HCT116 (cell line): Measurements from ENCODE around the gene MACROH2A1. TPM values are rescaled to one million over a fixed set of nuclear protein-coding genes. Genes with fewer than 3 reads are reported as not detected.

Experiments used
- ATAC-seq: fragments of 200-7000 bp; cut with Tn5 transposase; 2 replicates; pipeline ENCODE4 v1.9.1; 2020; ENCODE audit warnings: mild to moderate bottlenecking, moderate library complexity
- BruUV-seq: library from RNA; stranded (reverse); fragments of 400-500 nt; replicated peaks from 2 replicates; lab custom pipeline; 2021; lab: Mats Ljungman, UMichigan
- CTCF ChIA-PET: fragments of 300-600 bp; sonication (Branson Sonifier 250); formaldehyde crosslinking; loops from one replicate; lab custom pipeline; 2021; ENCODE audit warnings: antibody characterized with exemption; lab: Charles Lee
- POLR2A ChIA-PET: fragments of 300-600, 350-600 bp; sonication (Branson Sonifier 250); formaldehyde crosslinking; loops from one replicate; lab custom pipeline; 2021; ENCODE audit warnings: antibody characterized with exemption; lab: Charles Lee
- RAD21 ChIA-PET, 2 experiments: fragments of 300-600 bp; sonication (Branson Sonifier 250); formaldehyde crosslinking; loops; one replicate each; lab custom pipeline; 2023; ENCODE audit warnings: low total read pairs in 2 of 2; ENCODE audit not compliant: uncharacterized antibody in 2 of 2, unreplicated experiment in 2 of 2, low non-redundant PET in 1 of 2; lab: Charles Lee
- DNase-seq: peaks from one replicate; pipeline ENCODE4 v3.0.0-alpha.2; 2010; ENCODE audit warnings: low read depth, low spot score
- H2AFZ ChIP-seq: fragments of 200-600 bp; shearing (Covaris generic), sonication (generic); 2 replicates; pipeline ENCODE4 v1.6.1; 2017; ENCODE audit warnings: low read depth, mixed run types, mixed read lengths, antibody characterized with exemption, low read length; ENCODE audit not compliant: poor library complexity, severe bottlenecking
- H3K27ac ChIP-seq: 2 replicates; pipeline ENCODE4 v1.5.1; 2012; ENCODE audit warnings: low read depth, low read length
- H3K27me3 ChIP-seq: fragments of 200-600 bp; sonication (generic); 2 replicates; pipeline ENCODE4 v1.6.1; 2016; ENCODE audit warnings: mixed run types, low read length, mixed read lengths; ENCODE audit not compliant: insufficient read depth
- H3K36me3 ChIP-seq, 2 experiments: fragments of 200-500 bp in 1 of 2; fragments of 200-600 bp in 1 of 2; sonication (Bioruptor generic) in 1 of 2; sonication (generic) in 1 of 2; 2 replicates each; pipeline versions ENCODE4 v1.5.1 to v1.6.1; 2014 to 2016; ENCODE audit warnings: low read length in 2 of 2, inconsistent platforms in 1 of 2, mixed read lengths in 1 of 2, mixed run types in 1 of 2; ENCODE audit not compliant: insufficient read depth in 2 of 2, control insufficient read depth in 1 of 2
- H3K4me1 ChIP-seq, 2 experiments: fragments of 200-600 bp in 1 of 2; sonication (generic) in 1 of 2; 2 replicates each; pipeline versions ENCODE4 v1.5.1 to v1.6.1; 2012 to 2017; ENCODE audit warnings: low read length in 2 of 2, inconsistent platforms in 1 of 2, mild to moderate bottlenecking in 1 of 2, mixed read lengths in 1 of 2, mixed run types in 1 of 2, moderate library complexity in 1 of 2; ENCODE audit not compliant: insufficient read depth in 2 of 2, control insufficient read depth in 1 of 2
- H3K4me2 ChIP-seq: fragments of 200-600 bp; sonication (generic); 2 replicates; pipeline ENCODE4 v1.6.1; 2017; ENCODE audit warnings: mixed run types, low read length, mixed read lengths
- H3K4me3 ChIP-seq, 2 experiments: fragments of 200-600 bp in 1 of 2; sonication (generic) in 1 of 2; replicated peaks in 1 of 2; 2 replicates each; pipeline ENCODE4 v1.5.1; 2011 to 2016; ENCODE audit warnings: low read length in 2 of 2, control low read depth in 1 of 2, low read depth in 1 of 2, mild to moderate bottlenecking in 1 of 2, mixed read lengths in 1 of 2, mixed run types in 1 of 2
- H3K79me2 ChIP-seq: fragments of 200-600 bp; sonication (generic); 2 replicates; pipeline ENCODE4 v1.6.1; 2017; ENCODE audit warnings: mild to moderate bottlenecking, mixed run types, low read length, moderate library complexity, mixed read lengths; ENCODE audit not compliant: insufficient read depth
- H3K9ac ChIP-seq: fragments of 200-600 bp; sonication (generic); 2 replicates; pipeline ENCODE4 v1.6.1; 2016; ENCODE audit warnings: low read length, mixed read lengths
- H3K9me2 ChIP-seq: fragments of 200-600 bp; sonication (generic), shearing (Covaris generic); 2 replicates; pipeline ENCODE4 v1.6.1; 2017; ENCODE audit warnings: mixed run types, mild to moderate bottlenecking, moderate library complexity; ENCODE audit not compliant: insufficient read depth
- H3K9me3 ChIP-seq, 2 experiments: fragments of 200-500 bp in 1 of 2; fragments of 200-600 bp in 1 of 2; sonication (Bioruptor generic) in 1 of 2; sonication (generic) in 1 of 2; 2 replicates each; pipeline ENCODE4 v1.6.1; 2014 to 2017; ENCODE audit warnings: low read length in 2 of 2, mixed read lengths in 2 of 2, inconsistent platforms in 1 of 2, low read depth in 1 of 2, mild to moderate bottlenecking in 1 of 2, mixed run types in 1 of 2, moderate library complexity in 1 of 2; ENCODE audit not compliant: control insufficient read depth in 1 of 2, insufficient read depth in 1 of 2
- H4K20me1 ChIP-seq: fragments of 200-600 bp; sonication (generic), shearing (Covaris generic); 2 replicates; pipeline ENCODE4 v1.6.1; 2017; ENCODE audit warnings: mixed run types, mild to moderate bottlenecking, moderate library complexity; ENCODE audit not compliant: insufficient read depth
- CBX3 ChIP-seq: IDR thresholded peaks from 2 replicates; pipeline ENCODE4 v1.6.1; 2012; ENCODE audit warnings: low read depth
- EGR1 ChIP-seq: IDR thresholded peaks from 2 replicates; pipeline ENCODE4 v1.6.1; 2012; ENCODE audit warnings: low read depth
- ELF1 ChIP-seq: IDR thresholded peaks from 2 replicates; pipeline ENCODE4 v1.6.1; 2012; ENCODE audit warnings: low read depth, borderline replicate concordance
- MAX ChIP-seq: IDR thresholded peaks from 2 replicates; pipeline ENCODE4 v1.6.1; 2012
- RAD21 ChIP-seq: IDR thresholded peaks from 2 replicates; pipeline ENCODE4 v1.6.1; 2012; ENCODE audit warnings: low read depth, mild to moderate bottlenecking
- SP1 ChIP-seq: IDR thresholded peaks from 2 replicates; pipeline ENCODE4 v1.6.1; 2012; ENCODE audit warnings: low read depth
- YY1 ChIP-seq: IDR thresholded peaks from 2 replicates; pipeline ENCODE4 v1.6.1; 2011; ENCODE audit warnings: low read length, low read depth, moderate library complexity, mild to moderate bottlenecking; ENCODE audit not compliant: insufficient replicate concordance; ENCODE audit errors: extremely low read depth
- ZFX ChIP-seq: fragments of 450-650 bp; IDR thresholded peaks from 2 replicates; pipeline ENCODE4 v1.6.1; 2017
- intact Hi-C: fragments of 100-400 bp; cut with micrococcal nuclease; formaldehyde crosslinking; loops from 2 replicates; pipeline ENCODE4 v1.10.0; 2022
- total RNA-seq: library from RNA; stranded (reverse); gene quantifications from one replicate; pipeline ENCODE4 v1.2.1, GENCODE V29; 2021; ENCODE audit not compliant: unreplicated experiment

MACROH2A1 gene
- total RNA-seq, 1 experiment from 2014 or later = 218 TPM

DNA sequence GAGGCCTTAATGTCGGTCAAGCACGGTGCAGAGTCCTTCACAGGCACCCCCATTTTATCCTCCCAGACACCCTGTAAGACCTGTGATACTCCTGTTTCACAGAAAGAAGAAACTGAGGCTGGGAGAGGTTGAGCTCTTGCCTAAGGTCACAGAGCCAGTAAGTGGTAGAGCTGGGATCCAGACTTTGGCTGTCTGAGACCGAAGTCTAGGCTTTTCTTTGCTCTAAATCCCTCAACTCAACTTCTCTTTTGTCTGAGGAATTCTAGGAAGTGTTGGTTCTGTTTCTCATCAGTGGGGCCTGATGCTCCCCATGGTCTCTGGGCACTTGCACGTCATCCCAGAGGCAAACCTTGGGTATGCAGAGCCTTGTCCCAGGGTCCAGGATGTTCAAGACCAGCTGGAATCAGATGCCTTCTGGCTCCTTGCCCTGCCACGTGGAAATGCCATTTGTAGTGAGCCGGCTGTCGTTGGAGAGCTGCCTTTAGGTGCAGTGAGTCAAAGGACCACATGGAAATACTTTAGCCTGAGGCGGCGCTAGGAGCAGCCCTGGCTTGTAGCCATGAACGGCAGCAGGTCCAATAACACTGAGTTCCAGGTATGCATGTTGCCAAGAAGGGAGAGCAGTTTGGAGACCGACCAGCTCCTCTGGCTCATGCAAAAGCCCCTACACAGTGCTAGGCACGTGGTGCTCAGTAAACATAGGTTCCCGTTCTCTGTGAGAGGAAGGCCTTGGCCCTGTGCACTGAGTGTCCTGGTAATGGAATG lies 38.9 kb upstream of the MACROH2A1 start (continued):
- TF ChIP-seq MAX (peak; percentile 95), ZFX (no peak)

DNA sequence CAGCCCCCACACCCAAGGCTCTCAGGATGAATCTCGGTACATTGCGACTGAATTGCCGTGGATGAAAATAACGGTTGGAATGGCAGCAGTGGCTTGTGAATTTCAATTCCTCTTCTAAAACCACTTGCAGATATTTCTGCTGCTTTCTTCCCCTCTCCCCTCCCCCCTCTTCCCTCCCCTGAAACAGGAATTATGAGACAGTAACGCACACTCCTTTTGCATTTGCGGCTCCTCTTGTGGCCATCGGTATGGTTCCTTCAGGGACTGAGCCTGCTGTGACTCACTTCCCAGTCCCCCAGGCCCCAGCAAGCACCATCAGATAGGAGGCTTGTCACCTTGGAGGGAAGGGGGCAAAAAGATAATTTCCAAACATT lies 38.4 kb upstream of the MACROH2A1 start:
- DNase-seq = no peak
- H3K27me3 ChIP-seq = no peaks in the 10 kb centered on the region
- BruUV-seq = no TSS peak
- TF ChIP-seq ELF1 = no peak
- TF ChIP-seq CBX3 = no peak
- no peak for TF ChIP-seq SP1
- no peak for TF ChIP-seq RAD21
- TF ChIP-seq YY1 = no peak
- TF ChIP-seq, all 23 proteins: peak for 0
- CTCF ChIA-PET = interaction anchor here (1.8 to 2.1 kb wide), 3 partner anchors 12 to 25 kb away, joined by 12 to 17 read pairs (median 14); no protein-coding TSS in a partner anchor
- peak overlapping the region; percentile 62 for H2AFZ ChIP-seq
- H3K27ac ChIP-seq = no peak overlapping the region
- no peak overlapping the region for H3K4me3 ChIP-seq
- H3K9me2 ChIP-seq = no peaks in the 10 kb centered on the region
- intact Hi-C loops = no loop called here
- H3K4me1 ChIP-seq = peaks cover 10 to 17% of the 10 kb centered on the region in 2 experiments; a peak in 3 of 4 replicates
- peak; percentile 42 for ATAC-seq
- no peak overlapping the region for H3K4me2 ChIP-seq
- H3K9ac ChIP-seq = no peak overlapping the region
- H3K79me2 ChIP-seq = no peaks in the 10 kb centered on the region
- no peaks in the 10 kb centered on the region for H3K9me3 ChIP-seq
- no peaks in the 10 kb centered on the region for H4K20me1 ChIP-seq
- POLR2A ChIA-PET = no interaction called here
- RAD21 ChIA-PET = no interaction called here
- no peaks in the 10 kb centered on the region for H3K36me3 ChIP-seq

DNA sequence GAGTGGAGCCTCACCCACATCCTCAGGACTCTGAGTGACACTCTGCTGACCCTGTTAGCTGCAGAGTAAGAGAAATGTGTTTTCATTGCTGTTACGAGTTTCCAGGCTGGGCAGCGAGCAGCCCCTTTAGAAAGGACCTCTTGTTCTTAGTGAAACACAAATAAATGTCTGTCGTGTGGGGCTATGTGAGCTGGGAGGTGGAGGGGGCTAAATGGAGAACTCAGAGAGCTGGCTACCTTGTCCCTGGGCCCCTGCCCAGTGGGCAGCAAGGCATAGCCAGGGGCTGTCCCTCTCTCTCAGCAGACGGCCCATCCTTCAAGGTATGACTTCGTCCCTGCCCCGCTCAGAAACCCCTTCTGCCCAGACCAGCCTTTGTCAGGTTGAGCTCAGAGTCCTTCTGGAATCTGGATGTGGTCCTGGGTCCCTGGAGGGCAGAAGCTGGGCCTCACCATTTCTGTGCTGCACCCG lies 38.0 kb upstream of the MACROH2A1 start:
- Histone ChIP-seq H3K4me1 (peaks cover 10 to 17% of the 10 kb centered on the region in 2 experiments; a peak in 3 of 4 replicates), H3K36me3 (no peaks in the 10 kb centered on the region), H3K79me2 (no peaks in the 10 kb centered on the region), H3K9me2 (no peaks in the 10 kb centered on the region), H2AFZ (no peak overlapping the region), H3K4me3 (no peak overlapping the region), H4K20me1 (no peaks in the 10 kb centered on the region), H3K27me3 (no peaks in the 10 kb centered on the region), H3K9ac (no peak overlapping the region), H3K9me3 (no peaks in the 10 kb centered on the region), H3K27ac (no peak overlapping the region), H3K4me2 (no peak overlapping the region)
- intact Hi-C loops = no loop called here
- DNase-seq (no peak), ATAC-seq (no peak)
- ChIA-PET RAD21 (no interaction called here), POLR2A (no interaction called here), CTCF (interaction anchor here (1.8 to 2.1 kb wide), 2 partner anchors 21 to 26 kb away, joined by 12 to 14 read pairs; no protein-coding TSS in a partner anchor)
- BruUV-seq = no TSS peak
- TF ChIP-seq EGR1 = no peak
